IMR-90 (cell line): Measurements from ENCODE around the gene ST8SIA4. TPM values are rescaled to one million over a fixed set of nuclear protein-coding genes. Genes with fewer than 3 reads are reported as not detected.

Experiments used
- ATAC-seq: fragments of 200-7000 bp; cut with Tn5 transposase; 2 replicates; pipeline ENCODE4 v1.9.1; 2020; ENCODE audit warnings: low read depth, mild to moderate bottlenecking, moderate library complexity
- Bru-seq: library from RNA; stranded (reverse); fragments of 400-500 nt; gene quantifications from one replicate; lab custom pipeline; 2021; lab: Mats Ljungman, UMichigan
- BruChase-seq, 2 experiments: library from RNA; stranded (reverse); fragments of 400-500 nt; gene quantifications; one replicate each; lab custom pipeline; 2021; lab: Mats Ljungman, UMichigan
- BruUV-seq: library from RNA; stranded (reverse); fragments of 400-500 nt; replicated peaks from 2 replicates; lab custom pipeline; 2021; lab: Mats Ljungman, UMichigan
- CTCF ChIA-PET: fragments of 300-600 bp; formaldehyde crosslinking; extraction: SDS; loops from one replicate; lab custom pipeline; 2021; ENCODE audit warnings: antibody characterized with exemption; lab: Yijun Ruan, JAX
- POLR2A ChIA-PET: fragments of 300-600 bp; sonication (Branson Sonifier 250); formaldehyde crosslinking; loops from one replicate; lab custom pipeline; 2022; ENCODE audit warnings: antibody characterized with exemption; ENCODE audit not compliant: unreplicated experiment; lab: Charles Lee
- DNase-seq: peaks from one replicate; pipeline ENCODE4 v3.0.0; 2013
- H2AFZ ChIP-seq: replicated peaks from 2 replicates; pipeline ENCODE3; 2013; ENCODE audit warnings: low read length, mild to moderate bottlenecking; ENCODE audit not compliant: poor library complexity
- H2AK5ac ChIP-seq: 2 replicates; pipeline ENCODE4 v1.6.1; 2013; ENCODE audit warnings: low read depth, low read length, inconsistent platforms
- H2AK9ac ChIP-seq: replicated peaks from 2 replicates; pipeline ENCODE3; 2013; ENCODE audit warnings: mild to moderate bottlenecking, low read depth, low read length, moderate library complexity; ENCODE audit not compliant: poor library complexity
- H2BK120ac ChIP-seq: 2 replicates; pipeline ENCODE4 v1.6.1; 2013; ENCODE audit warnings: low read depth, low read length, inconsistent platforms
- H2BK15ac ChIP-seq: 3 replicates; pipeline ENCODE4 v1.6.1; 2013; ENCODE audit warnings: low read depth, low read length, inconsistent platforms
- H2BK20ac ChIP-seq: 2 replicates; pipeline ENCODE4 v1.6.1; 2013; ENCODE audit warnings: low read depth, mild to moderate bottlenecking, inconsistent platforms, low read length, moderate library complexity
- H2BK5ac ChIP-seq: 2 replicates; pipeline ENCODE4 v1.6.1; 2013; ENCODE audit warnings: mild to moderate bottlenecking, low read depth, low read length, inconsistent platforms; ENCODE audit not compliant: poor library complexity, severe bottlenecking
- H3K14ac ChIP-seq: replicated peaks from 2 replicates; pipeline ENCODE4 v1.6.1; 2013; ENCODE audit warnings: low read depth, low read length, inconsistent platforms
- H3K18ac ChIP-seq: 2 replicates; pipeline ENCODE4 v1.6.1; 2013; ENCODE audit warnings: low read depth, low read length, control low read depth
- H3K23ac ChIP-seq: 2 replicates; pipeline ENCODE4 v1.6.1; 2013; ENCODE audit warnings: low read depth, low read length, inconsistent platforms
- H3K27ac ChIP-seq: 2 replicates; pipeline ENCODE4 v1.5.1; 2013; ENCODE audit warnings: mild to moderate bottlenecking, control low read depth, low read length; ENCODE audit not compliant: insufficient read depth
- H3K27me3 ChIP-seq: 2 replicates; pipeline ENCODE4 v1.6.1; 2013; ENCODE audit warnings: low read length; ENCODE audit not compliant: control insufficient read depth, insufficient read depth
- H3K36me3 ChIP-seq: 2 replicates; pipeline ENCODE4 v1.6.1; 2013; ENCODE audit warnings: low read length, mixed read lengths; ENCODE audit not compliant: control insufficient read depth, insufficient read depth
- H3K4ac ChIP-seq: 2 replicates; pipeline ENCODE4 v1.6.1; 2013; ENCODE audit warnings: low read depth, low read length, inconsistent platforms
- H3K4me1 ChIP-seq: 2 replicates; pipeline ENCODE4 v1.6.1; 2013; ENCODE audit warnings: low read length, mixed read lengths; ENCODE audit not compliant: control insufficient read depth, insufficient read depth
- H3K4me2 ChIP-seq: 2 replicates; pipeline ENCODE4 v1.6.1; 2013; ENCODE audit warnings: low read depth, mild to moderate bottlenecking, control low read depth, low read length, moderate library complexity
- H3K4me3 ChIP-seq: 2 replicates; pipeline ENCODE4 v1.5.1; 2013; ENCODE audit warnings: low read depth, mild to moderate bottlenecking, control low read depth, low read length, moderate library complexity; ENCODE audit not compliant: insufficient read depth
- H3K56ac ChIP-seq: 2 replicates; pipeline ENCODE4 v1.6.1; 2013; ENCODE audit warnings: low read length, inconsistent platforms; ENCODE audit not compliant: insufficient read depth; ENCODE audit errors: extremely low read depth
- H3K79me1 ChIP-seq, 2 experiments: 2 replicates each; pipeline ENCODE4 v1.6.1; 2013; ENCODE audit warnings: low read length in 2 of 2, inconsistent platforms in 1 of 2, low read depth in 1 of 2
- H3K9ac ChIP-seq: 2 replicates; pipeline ENCODE4 v1.6.1; 2013; ENCODE audit warnings: low read depth, low read length, control low read depth
- H3K9me1 ChIP-seq: 2 replicates; pipeline ENCODE4 v1.6.1; 2013; ENCODE audit warnings: low read length, inconsistent platforms; ENCODE audit not compliant: insufficient read depth
- H3K9me3 ChIP-seq: 2 replicates; pipeline ENCODE4 v1.6.1; 2013; ENCODE audit warnings: low read length; ENCODE audit not compliant: control insufficient read depth, insufficient read depth
- H4K20me1 ChIP-seq: 2 replicates; pipeline ENCODE4 v1.6.1; 2013; ENCODE audit warnings: low read length, inconsistent platforms; ENCODE audit not compliant: insufficient read depth
- H4K5ac ChIP-seq: 2 replicates; pipeline ENCODE4 v1.6.1; 2013; ENCODE audit warnings: mild to moderate bottlenecking, low read depth, low read length, control low read depth
- H4K8ac ChIP-seq, 2 experiments: 2 replicates each; pipeline ENCODE4 v1.6.1; 2013; ENCODE audit warnings: low read depth in 2 of 2, low read length in 2 of 2, control low read depth in 1 of 2, inconsistent platforms in 1 of 2
- H4K91ac ChIP-seq: 2 replicates; pipeline ENCODE4 v1.6.1; 2013; ENCODE audit warnings: low read depth, low read length, inconsistent platforms; ENCODE audit not compliant: insufficient read depth
- BHLHE40 ChIP-seq: fragments of 150-350 bp; IDR thresholded peaks from 2 replicates; pipeline ENCODE4 v1.6.1; 2016; ENCODE audit warnings: mild to moderate bottlenecking, low read depth, low read length
- CEBPB ChIP-seq: IDR thresholded peaks from 2 replicates; pipeline ENCODE4 v1.6.1; 2012; ENCODE audit warnings: low read depth, low read length, improper control_type of control experiment
- MAZ ChIP-seq: IDR thresholded peaks from 2 replicates; pipeline ENCODE4 v1.6.1; 2012; ENCODE audit warnings: low read depth, mild to moderate bottlenecking, low read length, improper control_type of control experiment, moderate library complexity, borderline replicate concordance
- NFE2L2 ChIP-seq: fragments of 150-350 bp; IDR thresholded peaks from 2 replicates; pipeline ENCODE4 v1.6.1; 2016; ENCODE audit warnings: low read depth, mild to moderate bottlenecking, low read length
- RCOR1 ChIP-seq: IDR thresholded peaks from 2 replicates; pipeline ENCODE4 v1.6.1; 2012; ENCODE audit warnings: mild to moderate bottlenecking, low read length, improper control_type of control experiment; ENCODE audit not compliant: insufficient replicate concordance
- WGBS, 2 experiments: methylation state at CpG; one replicate each; pipeline versions ENCODE4 v1.1.5 to v1.1.7; 2013; ENCODE audit warnings: missing lambda C conversion rate in 2 of 2; ENCODE audit not compliant: insufficient read length in 1 of 2; ENCODE audit errors: extremely low coverage in 2 of 2; 5-methylcytosine and 5-hydroxymethylcytosine counted together
- dilution Hi-C: fragments of 300-500 bp; cut with HindIII; formaldehyde crosslinking; loops from one replicate; pipeline ENCODE4 v1.14.3; 2018; ENCODE audit warnings: low sequenced_read_pairs; ENCODE audit not compliant: unreplicated experiment
- in situ Hi-C: fragments of 300-500 bp; cut with MboI; formaldehyde crosslinking; loops from 3 replicates; pipeline ENCODE4 v1.14.3; 2019; ENCODE audit warnings: low sequenced_read_pairs, inconsistent platforms, mixed read lengths
- intact Hi-C: fragments of 100-400 bp; cut with micrococcal nuclease; formaldehyde crosslinking; loops from 2 replicates; pipeline ENCODE4 v1.10.0; 2022
- long read RNA-seq: library from polyadenylated mRNA; unstranded; transcript quantifications from one replicate; pipeline ENCODE4 v2.0.0, GENCODE V29; 2021; ENCODE audit not compliant: unreplicated experiment
- polyA plus RNA-seq, 3 experiments: library from polyadenylated mRNA; depleted of rRNA; stranded (reverse); fragments of >200 nt; gene quantifications; 2 replicates each; pipeline ENCODE4 v1.2.3, GENCODE V29; 2012; ENCODE audit warnings: low replicate concordance in 1 of 3
- total RNA-seq: library from RNA; depleted of rRNA; stranded (reverse); fragments of >200 nt; gene quantifications from 2 replicates; pipeline ENCODE4 v1.2.3, GENCODE V29; 2012; rRNA removed

The ST8SIA4 gene
- under 0.01 and 0.18 TPM in 2 replicates for total RNA-seq
- 0.01 and 0.02 TPM in 2 replicates for polyA plus RNA-seq (2012; rRNA removed)
- polyA plus RNA-seq (2012; cell fraction: cytosol; rRNA removed): 0.02 TPM in 1 of 2 replicates, not detected in the other
- polyA plus RNA-seq (2012; cell fraction: nucleus; rRNA removed; ENCODE audit: low replicate concordance): 0.01 TPM in 1 of 2 replicates, not detected in the other
- percentile 6 among the genes with signal in this experiment for Bru-seq, nascent RNA
- percentile 10 among the genes with signal in this experiment for BruChase-seq, experiment 1, labeled RNA remaining after a 6-hour chase
- percentile 7 among the genes with signal in this experiment for BruChase-seq, experiment 2, labeled RNA remaining after a 2-hour chase
- long read RNA-seq: 0 reads

- TF ChIP-seq MAZ (no peak), BHLHE40 (no peak), CEBPB (no peak), NFE2L2 (no peak), RCOR1 (no peak)
- WGBS, 2 experiments: 10% methylated on average over 2 of the region's 43 CpGs; no CpG with 5 or more reads in 1 of the 2 experiments
- in situ Hi-C loops: no loop called here
- Histone ChIP-seq H3K4me3 (peak within 1 kb of the TSS; percentile 47; the same call in 1 of the 2 replicates), H2AK5ac (no peak within 1 kb of the TSS), H3K27ac (no peak within 1 kb of the TSS), H2AFZ (peak within 1 kb of the TSS; percentile 36), H3K4ac (no peak within 1 kb of the TSS), H4K20me1 (no peaks in the 10 kb centered on the region), H3K27me3 (peaks cover 26% of the 10 kb centered on the region), H3K56ac (no peak within 1 kb of the TSS), H3K9me1 (no peaks in the 10 kb centered on the region), H4K91ac (no peak within 1 kb of the TSS), H4K5ac (no peak within 1 kb of the TSS), H2BK120ac (no peak within 1 kb of the TSS), H3K79me1 (no peaks in the 10 kb centered on the region), H3K9me3 (no peaks in the 10 kb centered on the region), H3K23ac (0 out of 2 replicates have a peak within 1 kb of the TSS, but pooled peaks have one; percentile 15), H3K14ac (no peak within 1 kb of the TSS), H2BK5ac (no peak within 1 kb of the TSS), H3K4me2 (peak within 1 kb of the TSS; percentile 93), H3K36me3 (no peaks in the 10 kb centered on the region), H3K9ac (no peak within 1 kb of the TSS), H4K8ac (no peak within 1 kb of the TSS), H3K4me1 (no peaks in the 10 kb centered on the region), H2BK15ac (no peak within 1 kb of the TSS), H2AK9ac (no peak within 1 kb of the TSS), H3K18ac (no peak within 1 kb of the TSS), H2BK20ac (no peak within 1 kb of the TSS)
- dilution Hi-C loops: no loop called here
- POLR2A ChIA-PET: no interaction called here
- CTCF ChIA-PET: no interaction called here
- ATAC-seq: peak; percentile 87
- DNase-seq: peak; percentile 33
- intact Hi-C loops: no loop called here
- no TSS peak for BruUV-seq
These were observed at the start of gene ST8SIA4 for GRCh38 chr5:100903039-100903887. Gene ST8SIA4, minus strand, starts transcription at chr5:100903282. Its CDS starts 327 bp downstream, at chr5:100902955.
